GM12878 (cell line): ENCODE results near the gene PANX2. TPM values are rescaled to one million over a fixed set of nuclear protein-coding genes. Genes with fewer than 3 reads are reported as not detected.

Experiments
- ATAC-seq: fragments of 200-7000 bp; cut with Tn5 transposase; 3 replicates; pipeline ENCODE4 v1.9.1; 2020; ENCODE audit warnings: mild to moderate bottlenecking, moderate library complexity
- BruUV-seq: library from RNA; stranded (reverse); fragments of 400-500 nt; replicated peaks from 2 replicates; lab custom pipeline; 2021; lab: Mats Ljungman, UMichigan
- CTCF ChIA-PET: fragments of 300-600 bp; sonication (Branson Sonifier 250); formaldehyde crosslinking; extraction: SDS; loops from one replicate; lab custom pipeline; 2021; ENCODE audit warnings: inconsistent platforms; lab: Yijun Ruan, JAX
- POLR2A ChIA-PET: fragments of 350-600 bp; formaldehyde crosslinking; extraction: SDS; loops from one replicate; lab custom pipeline; 2021; ENCODE audit warnings: inconsistent platforms; lab: Charles Lee
- RAD21 ChIA-PET: fragments of 300-600 bp; sonication (Branson Sonifier 250); formaldehyde crosslinking; loops from one replicate; lab custom pipeline; 2023; ENCODE audit warnings: antibody characterized with exemption; ENCODE audit not compliant: unreplicated experiment; lab: Charles Lee
- SMC1A ChIA-PET: fragments of 300-600 bp; sonication (Branson Sonifier 250); formaldehyde crosslinking; loops from one replicate; lab custom pipeline; 2023; ENCODE audit not compliant: unreplicated experiment, uncharacterized antibody; lab: Charles Lee
- DNase-seq: peaks from one replicate; pipeline ENCODE4 v3.0.0-alpha.2; 2011; ENCODE audit warnings: low read depth, low spot score
- FAIRE-seq: peaks from 3 replicates; lab custom pipeline; 2011; peaks lifted over from hg19 to GRCh38; lab: Jason Lieb, UNC
- H2AFZ ChIP-seq: 2 replicates; pipeline ENCODE4 v1.6.0; 2011; ENCODE audit warnings: low read depth, low read length, control low read depth; ENCODE audit not compliant: control insufficient read depth
- H3K27ac ChIP-seq: 2 replicates; pipeline ENCODE4 v1.5.1; 2011; ENCODE audit warnings: control low read depth; ENCODE audit not compliant: control insufficient read depth, insufficient read depth
- H3K27me3 ChIP-seq, 2 experiments: replicated peaks in 1 of 2; 2 replicates each; pipeline versions ENCODE4 v1.6.0 to v1.6.1; 2011; ENCODE audit warnings: low read length in 1 of 2; ENCODE audit not compliant: control insufficient read depth in 2 of 2, insufficient read depth in 2 of 2
- H3K36me3 ChIP-seq, 2 experiments: 2 replicates each; pipeline ENCODE4 v1.5.1; 2011; ENCODE audit warnings: low read length in 1 of 2; ENCODE audit not compliant: control insufficient read depth in 2 of 2, insufficient read depth in 2 of 2
- H3K4me1 ChIP-seq: 2 replicates; pipeline ENCODE4 v1.6.1; 2011; ENCODE audit warnings: mild to moderate bottlenecking, low read length, moderate library complexity, mixed read lengths; ENCODE audit not compliant: control insufficient read depth, insufficient read depth
- H3K4me2 ChIP-seq: 2 replicates; pipeline ENCODE4 v1.6.0; 2011; ENCODE audit warnings: control low read depth; ENCODE audit not compliant: control insufficient read depth, insufficient read depth
- H3K4me3 ChIP-seq: fragments of 200-600 bp; sonication (generic); 2 replicates; pipeline ENCODE4 v1.5.1; 2016
- H3K79me2 ChIP-seq: 2 replicates; pipeline ENCODE4 v1.6.0; 2011; ENCODE audit warnings: low read length; ENCODE audit not compliant: control insufficient read depth, insufficient read depth
- H3K9ac ChIP-seq: 2 replicates; pipeline ENCODE4 v1.8.0; 2011; ENCODE audit warnings: low read length, control low read depth, mixed read lengths; ENCODE audit not compliant: control insufficient read depth, insufficient read depth
- H3K9me3 ChIP-seq: replicated peaks from 3 replicates; pipeline ENCODE4 v1.5.1; 2011; ENCODE audit warnings: mild to moderate bottlenecking, low read length; ENCODE audit not compliant: control insufficient read depth, insufficient read depth
- H4K20me1 ChIP-seq: 2 replicates; pipeline ENCODE4 v1.6.0; 2011; ENCODE audit not compliant: control insufficient read depth, insufficient read depth
- BACH1 ChIP-seq: fragments of 450-650 bp; IDR thresholded peaks from 2 replicates; pipeline ENCODE4 v1.6.1; 2017; ENCODE audit warnings: mild to moderate bottlenecking, borderline replicate concordance
- BCL3 ChIP-seq: IDR thresholded peaks from 2 replicates; pipeline ENCODE4 v1.6.1; 2011; ENCODE audit warnings: borderline replicate concordance, low read depth, mild to moderate bottlenecking, moderate library complexity, low read length; ENCODE audit not compliant: insufficient read depth, poor library complexity, severe bottlenecking
- BCLAF1 ChIP-seq: fragments of 450-650 bp; IDR thresholded peaks from 2 replicates; pipeline ENCODE4 v1.6.1; 2017; ENCODE audit warnings: antibody characterized with exemption, mild to moderate bottlenecking, moderate library complexity
- BHLHE40 ChIP-seq, 2 experiments: fragments of 450-650 bp in 1 of 2; IDR thresholded peaks; 2 replicates each; pipeline ENCODE4 v1.6.1; 2011 to 2017; ENCODE audit warnings: low read depth in 2 of 2, borderline replicate concordance in 1 of 2, improper control_type of control experiment in 1 of 2, low read length in 1 of 2, mild to moderate bottlenecking in 1 of 2
- EED ChIP-seq: sonication (generic); IDR thresholded peaks from 2 replicates; pipeline ENCODE4 v1.6.1; 2016; ENCODE audit warnings: antibody characterized with exemption, low read depth
- EP300 ChIP-seq, 2 experiments: fragments of 150-350 bp in 1 of 2; IDR thresholded peaks; 2 replicates each; pipeline ENCODE4 v1.6.1; 2011 to 2012; ENCODE audit warnings: low read depth in 2 of 2, low read length in 2 of 2, borderline replicate concordance in 1 of 2, improper control_type of control experiment in 1 of 2, inconsistent platforms in 1 of 2; ENCODE audit not compliant: control insufficient read depth in 1 of 2
- HDAC6 ChIP-seq: fragments of 200-600 bp; sonication (generic); IDR thresholded peaks from one replicate; pipeline ENCODE4 v1.8.0; 2017; ENCODE audit warnings: antibody characterized with exemption; ENCODE audit not compliant: unreplicated experiment
- KLF5 ChIP-seq: fragments of 450-650 bp; IDR thresholded peaks from 2 replicates; pipeline ENCODE4 v1.6.1; 2014; ENCODE audit warnings: mild to moderate bottlenecking; ENCODE audit not compliant: partially characterized antibody
- MTA3 ChIP-seq: IDR thresholded peaks from 2 replicates; pipeline ENCODE4 v1.6.1; 2012; ENCODE audit warnings: low read length, inconsistent platforms, borderline replicate concordance
- NKRF ChIP-seq: fragments of 450-650 bp; conservative IDR thresholded peaks from 2 replicates; pipeline ENCODE4 v1.6.1; 2017; ENCODE audit warnings: mild to moderate bottlenecking, moderate library complexity
- POLR2AphosphoS2 ChIP-seq: IDR thresholded peaks from 2 replicates; pipeline ENCODE4 v1.6.1; 2011; ENCODE audit warnings: low read depth, mild to moderate bottlenecking, low read length, improper control_type of control experiment, moderate library complexity
- POLR2AphosphoS5 ChIP-seq: IDR thresholded peaks from 2 replicates; pipeline ENCODE4 v1.6.1; 2011; ENCODE audit warnings: mild to moderate bottlenecking, low read length, inconsistent platforms
- SMAD5 ChIP-seq: IDR thresholded peaks from 2 replicates; pipeline ENCODE4 v1.6.1; 2016; ENCODE audit warnings: antibody characterized with exemption, low read depth
- STAT1 ChIP-seq: fragments of 450-650 bp; conservative IDR thresholded peaks from 2 replicates; pipeline ENCODE4 v1.6.1; 2014; ENCODE audit warnings: antibody characterized with exemption, mild to moderate bottlenecking
- ZNF207 ChIP-seq: fragments of 450-650 bp; IDR thresholded peaks from 2 replicates; pipeline ENCODE4 v1.6.1; 2014; ENCODE audit warnings: antibody characterized with exemption, mild to moderate bottlenecking, borderline replicate concordance
- WGBS: methylation state at CpG from one replicate; pipeline ENCODE4 v1.1.6; 2016; ENCODE audit warnings: low lambda C conversion rate; ENCODE audit not compliant: insufficient replicate concordance, insufficient coverage; ENCODE audit errors: missing lambda C conversion rate; 5-methylcytosine and 5-hydroxymethylcytosine counted together
- in situ Hi-C: fragments of 300-500 bp; cut with MboI; formaldehyde crosslinking; loops from 9 replicates; pipeline ENCODE4 v1.14.3; 2018; ENCODE audit warnings: mixed read lengths
- intact Hi-C: fragments of 100-400 bp; cut with micrococcal nuclease; formaldehyde crosslinking; loops from one replicate; pipeline ENCODE4 v1.14.2; 2022; ENCODE audit not compliant: unreplicated experiment
- polyA plus RNA-seq, 11 experiments: library from polyadenylated mRNA; depleted of rRNA in 4 of 11; unstranded in 6 of 11; stranded (reverse) in 5 of 11; fragments of >200 nt; fragmentation: Nextera tagmentation in 4 of 11; fragmentation: Illumina TruSeq in 1 of 11; extraction: Ambion mirVana in 4 of 11; extraction: Trizol in 1 of 11; gene quantifications; 1 replicate in 1 of 11; 2 replicates in 10 of 11; pipeline versions ENCODE4 v1.2.1 to v1.2.3, GENCODE V29; 2011 to 2016; ENCODE audit warnings: inconsistent platforms in 2 of 11, missing spikeins in 2 of 11, low read depth in 1 of 11
- total RNA-seq, 4 experiments: library from RNA; depleted of rRNA in 3 of 4; stranded (reverse); fragments of >200 nt in 3 of 4; fragmentation: Illumina TruSeq in 1 of 4; extraction: Trizol in 1 of 4; gene quantifications; 2 replicates each; pipeline versions ENCODE4 v1.2.1 to v1.2.3, GENCODE V29; 2013 to 2021

The PANX2 gene
- total and polyA plus RNA-seq, 10 of the 15 experiments (the other 5 are each of a cell fraction or from before 2014, with no cell fraction given), result 0.04 to 0.44 (median 0.17) TPM; not detected in 5

GRCh38 chr22:50178471-50178864 lies 7.9 kb downstream of the PANX2 start:
- no peak overlapping the region for H3K27ac ChIP-seq
- H3K9me3 ChIP-seq, result no peaks in the 10 kb centered on the region
- ChIA-PET RAD21 (no interaction called here), CTCF (no interaction called here), POLR2A (no interaction called here), SMC1A (no interaction called here)
- TF ChIP-seq POLR2AphosphoS5 (no peak), ZNF207 (no peak), KLF5 (no peak), BHLHE40 (IDR thresholded peaks at IDR 0.05; ENCODE audit: borderline replicate concordance in 1 of 2, low read depth in 2 of 2, low read length in 1 of 2) (no peak), POLR2AphosphoS2 (no peak), STAT1 (no peak), NKRF (no peak), BCL3 (no peak), EED (no peak), BCLAF1 (no peak), EP300 (IDR thresholded peaks at IDR 0.05; ENCODE audit: borderline replicate concordance in 1 of 2, control insufficient read depth in 1 of 2, low read depth in 2 of 2, low read length in 2 of 2) (no peak), MTA3 (no peak), BACH1 (no peak), HDAC6 (no peak), SMAD5 (no peak)
- H3K4me3 ChIP-seq, result no peak overlapping the region
- H3K9ac ChIP-seq, result no peak overlapping the region
- intact Hi-C loops (no loop called here), in situ Hi-C loops (no loop called here)
- FAIRE-seq (no peak), ATAC-seq (no peak), DNase-seq (no peak)
- no TSS peak for BruUV-seq
- no peaks in the 10 kb centered on the region for H3K79me2 ChIP-seq
- H3K27me3 ChIP-seq, result no peaks in the 10 kb centered on the region
- no peaks in the 10 kb centered on the region for H3K36me3 ChIP-seq
- H3K4me1 ChIP-seq, result peaks cover 3% of the 10 kb centered on the region
- H2AFZ ChIP-seq, result no peak overlapping the region
- H4K20me1 ChIP-seq, result no peaks in the 10 kb centered on the region
- no peak overlapping the region for H3K4me2 ChIP-seq
- WGBS, result 88% methylated on average over 21 of the region's 22 CpGs
